Stimulated activated naive CD8-positive, alpha-beta T cell treated with anti-CD3 and anti-CD28 coated beads, Interleukin-15, Interleukin-2, amounts not matched to agents 100 ng/mL and 50 ng/mL, for 24 hours (primary cell): ENCODE results near the gene RPA1.
"Not testable (repeated sequence)": the region's sequence is repeated elsewhere in the genome, so short reads cannot be mapped to it uniquely, and the experiment has no call there.

Experiments
- H3K27ac Mint-ChIP-seq: one replicate; pipeline ENCODE4 v1.8.0; 2021; ENCODE audit warnings: mild to moderate bottlenecking, mixed read lengths
- H3K27me3 Mint-ChIP-seq: one replicate; pipeline ENCODE4 v1.8.0; 2021; ENCODE audit warnings: mixed read lengths
- H3K36me3 Mint-ChIP-seq: one replicate; pipeline ENCODE4 v1.8.0; 2021; ENCODE audit warnings: low read depth, mixed read lengths
- H3K4me1 Mint-ChIP-seq: one replicate; pipeline ENCODE4 v1.8.0; 2021; ENCODE audit warnings: low read depth, mixed read lengths
- H3K4me3 Mint-ChIP-seq: one replicate; pipeline ENCODE4 v1.8.0; 2021; ENCODE audit warnings: mild to moderate bottlenecking, mixed read lengths
- H3K9me3 Mint-ChIP-seq: one replicate; pipeline ENCODE4 v1.8.0; 2021; ENCODE audit warnings: mixed read lengths

Gene RPA1

GRCh38 chr17:1800712-1801111 lies 29.1 kb upstream of the RPA1 start:
- no peaks in the 10 kb centered on the region for H3K9me3 Mint-ChIP-seq
- H3K27ac Mint-ChIP-seq: no peak overlapping the region
- H3K36me3 Mint-ChIP-seq: peaks cover 37% of the 10 kb centered on the region
- no peaks in the 10 kb centered on the region for H3K27me3 Mint-ChIP-seq
- no peak overlapping the region for H3K4me3 Mint-ChIP-seq
- H3K4me1 Mint-ChIP-seq: peaks cover 3% of the 10 kb centered on the region

GRCh38 chr17:1802429-1802828 lies 27.4 kb upstream of the RPA1 start:
- Mint-ChIP-seq H3K4me3 (no peak overlapping the region), H3K4me1 (no peaks in the 10 kb centered on the region), H3K27me3 (no peaks in the 10 kb centered on the region), H3K36me3 (peaks cover 35% of the 10 kb centered on the region), H3K27ac (no peak overlapping the region), H3K9me3 (no peaks in the 10 kb centered on the region)

GRCh38 chr17:1803280-1803679 lies 26.5 kb upstream of the RPA1 start:
- H3K36me3 Mint-ChIP-seq: peaks cover 42% of the 10 kb centered on the region
- no peak overlapping the region for H3K27ac Mint-ChIP-seq
- no peak overlapping the region for H3K4me3 Mint-ChIP-seq
- no peaks in the 10 kb centered on the region for H3K27me3 Mint-ChIP-seq
- H3K9me3 Mint-ChIP-seq: no peaks in the 10 kb centered on the region
- no peaks in the 10 kb centered on the region for H3K4me1 Mint-ChIP-seq

GRCh38 chr17:1807890-1808289 lies 21.9 kb upstream of the RPA1 start:
- Mint-ChIP-seq H3K27me3 (no peaks in the 10 kb centered on the region), H3K36me3 (peaks cover 49% of the 10 kb centered on the region), H3K4me1 (no peaks in the 10 kb centered on the region), H3K27ac (no peak overlapping the region), H3K4me3 (no peak overlapping the region), H3K9me3 (no peaks in the 10 kb centered on the region)

GRCh38 chr17:1808644-1809043 lies 21.2 kb upstream of the RPA1 start:
- H3K4me3 Mint-ChIP-seq: no peak overlapping the region
- peaks cover 53% of the 10 kb centered on the region for H3K36me3 Mint-ChIP-seq
- no peaks in the 10 kb centered on the region for H3K4me1 Mint-ChIP-seq
- no peaks in the 10 kb centered on the region for H3K27me3 Mint-ChIP-seq
- H3K9me3 Mint-ChIP-seq: no peaks in the 10 kb centered on the region
- H3K27ac Mint-ChIP-seq: no peak overlapping the region

GRCh38 chr17:1809815-1810214 lies 20.0 kb upstream of the RPA1 start:
- not testable (repeated sequence) for H3K4me3 Mint-ChIP-seq, H3K27me3 Mint-ChIP-seq, H3K4me1 Mint-ChIP-seq, H3K27ac Mint-ChIP-seq, H3K9me3 Mint-ChIP-seq
- H3K36me3 Mint-ChIP-seq: peaks cover 51% of the 10 kb centered on the region

- H3K27ac Mint-ChIP-seq: no peak overlapping the region
- H3K9me3 Mint-ChIP-seq: no peaks in the 10 kb centered on the region
- H3K4me1 Mint-ChIP-seq: no peaks in the 10 kb centered on the region
- H3K27me3 Mint-ChIP-seq: no peaks in the 10 kb centered on the region
- peaks cover 45% of the 10 kb centered on the region for H3K36me3 Mint-ChIP-seq
- H3K4me3 Mint-ChIP-seq: no peak overlapping the region
These were observed 19.2 kb upstream of the RPA1 start for GRCh38 chr17:1810450-1811103.

GRCh38 chr17:1813088-1813487 lies 16.7 kb upstream of the RPA1 start:
- H3K27ac Mint-ChIP-seq: no peak overlapping the region
- H3K27me3 Mint-ChIP-seq: no peaks in the 10 kb centered on the region

GRCh38 chr17:1820528-1821252 lies 9.1 kb upstream of the RPA1 start:
- Mint-ChIP-seq H3K4me1 (peaks cover 16% of the 10 kb centered on the region), H3K27me3 (no peaks in the 10 kb centered on the region), H3K27ac (no peak overlapping the region), H3K4me3 (no peak overlapping the region), H3K36me3 (peaks cover 39% of the 10 kb centered on the region), H3K9me3 (no peaks in the 10 kb centered on the region)

More at GRCh38 chr17:1813088-1813487, 16.7 kb upstream of the RPA1 start:
- Mint-ChIP-seq H3K36me3 (peaks cover 41% of the 10 kb centered on the region), H3K4me1 (no peaks in the 10 kb centered on the region), H3K4me3 (no peak overlapping the region), H3K9me3 (no peaks in the 10 kb centered on the region)

GRCh38 chr17:1829216-1829591 lies 601 bp upstream of the RPA1 start:
- H3K4me1 Mint-ChIP-seq: peaks cover 57% of the 10 kb centered on the region
- peak overlapping the region; percentile 85 for H3K27ac Mint-ChIP-seq
- no peaks in the 10 kb centered on the region for H3K9me3 Mint-ChIP-seq
- peak overlapping the region; percentile 96 for H3K4me3 Mint-ChIP-seq
- H3K36me3 Mint-ChIP-seq: peaks cover 44% of the 10 kb centered on the region
- no peaks in the 10 kb centered on the region for H3K27me3 Mint-ChIP-seq

- Mint-ChIP-seq H3K27me3 (no peaks in the 10 kb centered on the region), H3K4me3 (peak overlapping the region; percentile 96), H3K4me1 (peaks cover 62% of the 10 kb centered on the region), H3K27ac (peak overlapping the region; percentile 90), H3K36me3 (peaks cover 48% of the 10 kb centered on the region), H3K9me3 (no peaks in the 10 kb centered on the region)
These were observed 483 bp downstream of the RPA1 start for GRCh38 chr17:1830288-1830687.

- Mint-ChIP-seq H3K4me1 (peaks cover 50% of the 10 kb centered on the region), H3K4me3 (no peak overlapping the region), H3K27ac (peak overlapping the region; percentile 27), H3K36me3 (peaks cover 43% of the 10 kb centered on the region), H3K27me3 (no peaks in the 10 kb centered on the region), H3K9me3 (no peaks in the 10 kb centered on the region)
These were observed 4.8 kb downstream of the RPA1 start for GRCh38 chr17:1834380-1835149.

- Mint-ChIP-seq H3K9me3 (no peaks in the 10 kb centered on the region), H3K27ac (no peak overlapping the region), H3K4me3 (no peak overlapping the region), H3K27me3 (no peaks in the 10 kb centered on the region), H3K36me3 (peaks cover 46% of the 10 kb centered on the region), H3K4me1 (peaks cover 18% of the 10 kb centered on the region)
These were observed 9.7 kb downstream of the RPA1 start for GRCh38 chr17:1839516-1839915.

GRCh38 chr17:1843947-1844346 lies 14.1 kb downstream of the RPA1 start:
- peaks cover 5% of the 10 kb centered on the region for H3K4me1 Mint-ChIP-seq
- H3K9me3 Mint-ChIP-seq: no peaks in the 10 kb centered on the region
- no peaks in the 10 kb centered on the region for H3K27me3 Mint-ChIP-seq
- H3K27ac Mint-ChIP-seq: no peak overlapping the region
- no peak overlapping the region for H3K4me3 Mint-ChIP-seq
- peaks cover 60% of the 10 kb centered on the region for H3K36me3 Mint-ChIP-seq

GRCh38 chr17:1847191-1847590 lies 17.4 kb downstream of the RPA1 start:
- no peaks in the 10 kb centered on the region for H3K9me3 Mint-ChIP-seq
- H3K4me1 Mint-ChIP-seq: no peaks in the 10 kb centered on the region
- H3K36me3 Mint-ChIP-seq: peaks cover 64% of the 10 kb centered on the region
- H3K4me3 Mint-ChIP-seq: no peak overlapping the region
- H3K27ac Mint-ChIP-seq: no peak overlapping the region
- H3K27me3 Mint-ChIP-seq: no peaks in the 10 kb centered on the region
